HG02970 (cell line): ENCODE results near the gene IL6R.

ENCODE experiments used
- ATAC-seq: cut with Tn5 transposase; IDR thresholded peaks from one replicate; pipeline ENCODE4 v1.9.1; 2021; ENCODE audit warnings: mild to moderate bottlenecking, moderate library complexity, moderate number of reproducible peaks; ENCODE audit not compliant: unreplicated experiment, low FRiP score

IL6R gene

DNA sequence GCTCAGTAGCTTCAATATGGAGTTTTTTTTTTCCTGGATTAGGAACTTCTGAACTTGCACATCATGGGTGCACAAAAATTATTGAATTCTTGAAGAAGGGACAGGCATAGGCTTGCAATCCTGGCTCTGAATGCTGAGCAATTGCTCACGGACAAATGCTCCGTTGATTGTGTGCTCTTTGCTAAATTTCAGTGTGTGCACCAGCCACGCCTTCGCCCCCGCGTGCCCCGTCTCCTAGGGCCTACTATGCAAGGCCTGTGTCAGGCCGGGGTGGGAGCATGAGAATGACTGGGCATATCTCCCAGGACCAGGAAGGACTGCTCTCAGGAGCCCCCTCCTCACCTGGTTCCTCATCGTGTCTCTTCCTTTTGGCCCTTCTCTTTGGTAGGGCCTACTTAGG is 17.4 kb downstream of the IL6R start:
- ATAC-seq: no peak

GRCh38 chr1:154423304-154423987 is 18.3 kb downstream of the IL6R start:
- ATAC-seq: no peak

GRCh38 chr1:154423988-154424326 is 18.8 kb downstream of the IL6R start:
- no peak for ATAC-seq

DNA sequence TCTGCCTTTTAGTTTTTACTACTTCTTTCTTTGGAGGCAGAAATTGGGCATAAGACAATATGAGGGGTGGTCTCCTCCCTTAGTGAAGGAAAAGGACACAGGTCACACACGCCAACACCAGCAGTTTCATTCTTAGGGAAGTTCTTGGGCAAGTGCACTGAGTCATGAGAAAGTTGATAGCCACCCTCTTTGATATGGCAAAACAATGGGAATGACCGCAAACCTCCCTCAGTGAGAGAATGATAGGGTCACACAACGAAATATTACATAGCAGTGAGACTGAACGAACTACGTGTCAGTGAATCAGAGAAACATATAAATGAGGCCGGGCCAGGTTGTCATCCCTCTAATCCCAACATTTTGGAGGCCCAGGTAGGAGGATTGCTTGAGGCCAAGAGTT is 20.0 kb downstream of the IL6R start:
- no peak for ATAC-seq

GRCh38 chr1:154427173-154428139 is 22.3 kb downstream of the IL6R start:
- ATAC-seq: no peak

GRCh38 chr1:154429118-154429517 is 24.0 kb downstream of the IL6R start:
- no peak for ATAC-seq

GRCh38 chr1:154429841-154430611 is 24.9 kb downstream of the IL6R start:
- ATAC-seq: no peak

DNA sequence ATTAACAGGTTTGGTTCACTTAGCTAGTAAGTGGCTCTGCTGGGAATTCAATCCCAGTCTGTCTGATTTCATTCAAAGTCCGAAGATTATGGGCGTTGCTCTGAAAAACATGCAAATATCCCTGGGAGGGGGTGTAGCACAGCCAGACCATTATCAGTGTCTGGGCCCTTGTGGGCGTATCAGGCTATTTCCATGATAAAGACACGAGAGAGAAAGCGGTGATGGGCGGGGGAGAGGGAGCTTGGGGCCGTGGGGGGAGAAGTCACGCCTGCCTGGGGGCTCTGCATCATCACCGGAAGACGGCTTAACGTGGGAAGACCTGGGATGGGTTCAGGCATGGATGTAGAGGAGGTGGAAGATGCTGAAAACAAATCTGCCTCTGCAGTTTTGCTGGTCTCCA is 25.8 kb downstream of the IL6R start:
- ATAC-seq: no peak

- no peak for ATAC-seq
These were observed 26.6 kb downstream of the IL6R start for GRCh38 chr1:154431586-154432373.

GRCh38 chr1:154433161-154433764 is 28.1 kb downstream of the IL6R start:
- ATAC-seq: no peak

- no peak for ATAC-seq
These were observed 29.4 kb downstream of the IL6R start for GRCh38 chr1:154434346-154435085.

DNA sequence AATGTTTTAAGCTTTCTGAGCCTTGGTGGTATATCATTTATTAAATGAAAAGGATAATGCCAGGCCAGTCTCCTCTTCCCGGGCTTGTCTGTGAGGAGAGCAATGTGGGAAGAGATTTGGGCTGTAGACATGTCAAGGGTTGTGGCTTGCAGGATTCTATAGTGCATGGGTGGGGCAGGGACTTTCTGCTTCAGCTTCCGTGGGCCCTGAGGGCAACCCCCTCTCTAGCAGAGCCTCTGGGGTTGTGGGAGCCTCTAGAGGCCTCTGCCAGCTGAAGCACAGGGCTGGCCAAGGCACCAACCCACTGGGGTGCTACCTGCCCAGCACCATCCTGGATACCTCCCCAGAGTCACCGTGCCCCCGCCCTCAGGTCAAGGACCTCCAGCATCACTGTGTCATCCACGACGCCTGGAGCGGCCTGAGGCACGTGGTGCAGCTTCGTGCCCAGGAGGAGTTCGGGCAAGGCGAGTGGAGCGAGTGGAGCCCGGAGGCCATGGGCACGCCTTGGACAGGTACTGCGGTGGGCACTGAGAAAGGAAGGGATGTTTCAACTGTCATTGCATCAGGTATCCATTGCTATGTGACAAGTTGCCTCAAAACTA is 30.6 kb downstream of the IL6R start:
- ATAC-seq: no peak

GRCh38 chr1:154436433-154436832 is 31.3 kb downstream of the IL6R start:
- no peak for ATAC-seq

GRCh38 chr1:154440036-154440804 is 35.1 kb downstream of the IL6R start:
- no peak for ATAC-seq

- no peak for ATAC-seq
These were observed 36.2 kb downstream of the IL6R start for GRCh38 chr1:154441241-154441888.

DNA sequence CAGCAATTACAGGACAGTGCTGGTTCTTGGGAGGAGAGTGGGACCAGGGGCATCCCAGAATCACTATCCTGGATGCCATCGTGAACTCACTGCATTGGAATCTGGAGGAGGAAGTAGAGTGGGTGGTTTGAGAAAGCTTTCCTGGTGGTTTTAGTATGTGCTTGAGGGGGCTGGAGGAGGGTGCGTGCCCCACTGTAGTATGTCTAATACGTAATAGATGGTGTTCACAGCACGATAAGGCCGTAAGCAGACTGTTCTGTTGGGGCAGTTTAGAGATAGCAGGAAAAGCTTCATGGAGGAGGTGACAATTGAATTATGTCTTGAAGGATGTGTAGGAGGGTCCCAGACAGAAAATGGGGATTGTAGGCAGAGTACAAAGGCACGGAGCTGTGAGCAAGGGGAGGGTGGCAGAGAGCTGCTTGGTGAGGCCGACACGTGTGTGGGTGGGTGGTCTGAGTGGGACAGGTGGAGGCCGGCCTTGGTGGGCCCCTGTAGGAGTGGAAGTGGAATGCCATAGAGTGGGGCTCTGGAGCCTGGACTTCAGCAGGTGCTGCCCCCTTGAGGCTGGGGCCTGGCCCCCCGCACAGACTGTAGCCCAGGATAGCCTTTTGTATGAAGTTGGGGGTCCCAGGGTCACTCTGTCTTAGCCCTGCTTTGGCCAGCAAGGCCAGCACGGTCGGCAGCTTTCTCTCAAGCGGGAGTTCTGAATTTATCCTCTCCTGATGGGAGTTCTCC is 37.0 kb downstream of the IL6R start:
- ATAC-seq: no peak
